ENCODE results near the gene TPM4.
"Not testable (repeated sequence)": the region's sequence is repeated elsewhere in the genome, so short reads cannot be mapped to it uniquely, and the experiment has no call there.

TPM4 gene

DNA sequence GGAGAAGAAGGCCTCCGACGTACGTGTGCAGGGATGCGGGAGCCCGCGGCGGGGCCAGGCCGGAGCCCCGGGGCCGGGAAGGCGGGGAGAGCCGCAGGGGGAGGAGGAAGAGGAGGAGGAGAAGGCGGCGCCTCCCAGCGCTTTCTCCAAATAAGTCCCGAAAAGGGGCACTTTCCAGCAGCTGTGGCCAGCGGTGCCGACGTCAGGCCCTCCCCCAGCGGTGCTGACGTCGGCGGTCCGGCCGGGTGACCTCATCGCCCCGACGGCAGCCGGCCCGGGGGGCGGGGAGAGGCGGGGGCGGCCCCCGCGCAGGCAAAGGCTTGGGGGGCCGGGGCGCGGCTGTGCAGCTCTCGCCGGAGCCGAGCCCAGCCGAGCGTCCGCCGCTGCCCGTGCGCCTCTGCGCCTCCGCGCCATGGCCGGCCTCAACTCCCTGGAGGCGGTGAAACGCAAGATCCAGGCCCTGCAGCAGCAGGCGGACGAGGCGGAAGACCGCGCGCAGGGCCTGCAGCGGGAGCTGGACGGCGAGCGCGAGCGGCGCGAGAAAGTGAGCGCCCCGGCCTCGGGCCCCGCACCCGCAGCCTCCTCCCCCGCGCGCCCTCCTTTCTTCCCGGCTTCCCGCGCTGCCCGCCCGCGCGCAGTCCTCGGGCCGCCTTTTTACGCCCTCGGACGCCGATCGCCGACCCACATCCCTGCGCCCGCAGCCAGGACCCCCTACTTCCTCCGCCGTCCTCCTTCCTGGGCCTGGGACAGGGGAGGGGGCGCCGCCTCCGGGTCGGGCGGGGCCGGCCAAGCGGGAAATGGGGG, at the start of gene TPM4:
Gene TPM4, plus strand, starts transcription at position 342 of the 804 bp plus-strand sequence. Its CDS starts 71 bp downstream, at position 413.
- H3K9me3 Mint-ChIP-seq: no peaks in the 10 kb centered on the region
- no peaks in the 10 kb centered on the region for H3K27me3 Mint-ChIP-seq (ENCODE audit: low read depth)
- H3K4me3 Mint-ChIP-seq: peak within 1 kb of the TSS; percentile 88
- H3K4me1 Mint-ChIP-seq (ENCODE audit: low read depth): peaks cover 63% of the 10 kb centered on the region
- H3K36me3 Mint-ChIP-seq (ENCODE audit: low read depth): peaks cover 34% of the 10 kb centered on the region
- peak within 1 kb of the TSS; percentile 96 for H3K27ac Mint-ChIP-seq

DNA sequence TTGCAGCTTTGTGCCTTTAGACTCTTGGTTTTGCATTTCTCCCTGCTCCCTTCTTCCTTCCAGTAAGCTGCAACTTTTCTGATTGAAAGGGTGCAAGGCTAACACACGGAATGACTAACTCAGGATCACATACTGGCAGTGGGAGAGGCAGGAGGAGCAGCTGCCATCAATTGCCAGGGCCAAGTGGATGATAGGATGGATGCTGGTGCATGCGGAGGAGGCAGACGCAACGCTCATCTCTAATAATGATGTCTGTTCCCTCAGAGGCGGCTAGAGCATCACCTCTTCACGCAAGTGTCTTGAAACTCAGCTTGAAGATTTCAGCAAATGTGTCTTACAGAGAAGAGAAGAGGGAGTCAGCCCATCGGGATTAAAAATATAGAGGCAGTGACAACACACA, 49.5 kb upstream of the TPM4 start:
- no peaks in the 10 kb centered on the region for H3K4me1 Mint-ChIP-seq (ENCODE audit: low read depth)
- H3K27ac Mint-ChIP-seq: no peak overlapping the region
- no peaks in the 10 kb centered on the region for H3K36me3 Mint-ChIP-seq (ENCODE audit: low read depth)

DNA sequence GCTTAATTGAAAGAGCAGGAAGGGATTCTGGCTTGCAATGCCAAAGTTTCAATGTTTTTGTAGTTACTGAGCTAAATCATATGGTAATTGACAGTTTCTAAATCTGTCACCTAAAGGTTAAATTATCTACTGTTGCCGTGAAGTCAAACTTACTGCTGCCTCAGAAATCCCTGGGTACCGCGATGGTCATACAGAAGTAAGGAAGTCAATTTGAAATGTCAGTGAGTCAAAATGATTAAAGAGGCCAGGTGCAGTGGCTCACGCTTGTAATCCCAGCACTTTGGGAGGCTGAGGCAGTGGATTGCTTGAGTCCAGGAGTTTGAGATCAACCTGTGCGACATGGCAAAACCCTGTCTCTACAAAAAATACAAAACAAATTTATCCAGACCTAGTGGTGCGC, 48.8 kb upstream of the TPM4 start:
- Mint-ChIP-seq H3K4me1 (ENCODE audit: low read depth) (no peaks in the 10 kb centered on the region), H3K27ac (no peak overlapping the region), H3K27me3 (ENCODE audit: low read depth) (no peaks in the 10 kb centered on the region), H3K4me3 (no peak overlapping the region), H3K9me3 (no peaks in the 10 kb centered on the region), H3K36me3 (ENCODE audit: low read depth) (no peaks in the 10 kb centered on the region)

More for the DNA sequence above, 49.5 kb upstream of the TPM4 start:
- Mint-ChIP-seq H3K9me3 (no peaks in the 10 kb centered on the region), H3K4me3 (no peak overlapping the region), H3K27me3 (ENCODE audit: low read depth) (no peaks in the 10 kb centered on the region)

DNA sequence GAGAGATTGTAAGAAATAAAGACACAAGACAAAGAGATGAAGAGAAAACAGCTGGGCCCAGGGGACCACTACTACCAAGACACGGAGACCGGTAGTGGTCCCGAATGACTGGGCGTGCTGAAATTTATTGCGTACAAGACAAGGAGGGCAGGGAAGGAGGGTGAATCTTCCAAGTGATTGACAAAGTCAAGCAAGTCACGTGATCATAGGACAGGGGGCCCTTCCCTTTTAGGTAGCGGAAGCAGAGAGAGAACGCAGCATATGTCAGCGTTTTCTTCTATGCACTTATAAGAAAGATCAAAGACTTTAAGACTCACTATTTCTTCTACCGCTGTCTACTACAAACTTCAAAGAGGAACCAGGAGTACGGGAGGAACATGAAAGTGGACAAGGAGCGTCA, 46.1 kb upstream of the TPM4 start:
- H3K36me3 Mint-ChIP-seq (ENCODE audit: low read depth); H3K27ac Mint-ChIP-seq; H3K4me1 Mint-ChIP-seq (ENCODE audit: low read depth); H3K4me3 Mint-ChIP-seq; H3K27me3 Mint-ChIP-seq (ENCODE audit: low read depth); H3K9me3 Mint-ChIP-seq: not testable (repeated sequence)

DNA sequence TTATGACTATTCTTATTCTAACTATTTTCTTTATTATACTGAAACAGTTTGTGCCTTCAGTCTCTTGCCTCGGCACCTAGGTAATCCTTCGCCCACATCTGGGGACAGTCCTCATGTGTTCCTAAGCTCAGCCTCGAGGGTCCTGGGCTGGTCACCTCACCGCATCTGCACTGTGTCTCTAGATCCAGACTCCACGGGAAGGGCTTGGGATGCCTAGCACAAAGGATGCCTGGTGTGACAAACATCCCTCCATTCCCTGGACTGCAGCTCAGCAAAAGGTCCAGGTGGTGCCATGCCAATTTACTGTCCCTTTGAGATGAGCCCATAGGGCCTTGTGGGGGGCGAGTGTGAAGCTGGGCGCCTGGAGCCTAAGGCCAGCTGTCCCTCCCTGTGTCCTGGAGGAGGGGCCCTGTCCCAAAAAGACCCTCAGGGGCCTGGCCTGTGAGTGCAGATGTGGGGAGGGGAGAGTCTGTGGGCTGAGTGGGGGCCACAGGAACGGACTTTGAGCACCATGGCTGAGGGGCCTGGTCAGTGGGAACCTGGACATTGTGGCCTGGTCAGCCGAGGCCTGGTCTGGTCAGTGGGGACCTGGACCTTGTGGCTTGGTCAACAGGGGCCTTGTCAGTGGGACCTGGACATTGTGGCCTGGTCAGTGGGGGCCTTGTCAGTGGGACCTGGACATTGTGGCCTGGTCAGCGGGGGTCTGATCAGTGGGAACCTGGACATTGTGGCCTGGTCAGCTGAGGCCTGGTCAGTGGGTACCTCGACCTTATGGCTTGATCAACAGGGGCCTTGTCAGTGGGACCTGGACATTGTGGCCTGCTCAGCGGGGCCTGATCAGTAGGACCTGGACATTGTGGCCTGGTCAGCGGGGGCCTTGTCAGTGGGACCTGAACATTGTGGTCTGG, 45.1 kb upstream of the TPM4 start:
- H3K9me3 Mint-ChIP-seq: no peaks in the 10 kb centered on the region
- H3K4me1 Mint-ChIP-seq (ENCODE audit: low read depth): no peaks in the 10 kb centered on the region
- no peak overlapping the region for H3K4me3 Mint-ChIP-seq
- no peaks in the 10 kb centered on the region for H3K36me3 Mint-ChIP-seq (ENCODE audit: low read depth)
- H3K27me3 Mint-ChIP-seq (ENCODE audit: low read depth): no peaks in the 10 kb centered on the region
- no peak overlapping the region for H3K27ac Mint-ChIP-seq

DNA sequence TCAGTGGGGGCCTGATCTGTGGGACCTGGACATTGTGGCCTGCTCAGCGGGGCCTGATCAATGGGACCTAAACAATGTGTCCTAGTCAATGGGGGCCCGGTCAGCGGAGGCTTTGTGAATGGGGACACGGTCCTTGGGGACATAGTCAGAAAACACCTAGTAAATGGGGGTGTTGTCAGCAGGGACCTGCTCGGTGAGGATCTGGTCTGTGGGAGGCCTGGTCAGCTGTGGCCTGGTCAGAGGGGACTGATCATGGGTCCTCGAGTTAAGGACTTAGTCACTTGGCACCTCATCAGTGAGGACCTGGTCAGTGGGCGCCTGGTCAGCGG, 44.5 kb upstream of the TPM4 start:
- Mint-ChIP-seq H3K36me3 (ENCODE audit: low read depth) (no peaks in the 10 kb centered on the region), H3K9me3 (no peaks in the 10 kb centered on the region), H3K27ac (no peak overlapping the region), H3K27me3 (ENCODE audit: low read depth) (no peaks in the 10 kb centered on the region), H3K4me3 (no peak overlapping the region), H3K4me1 (ENCODE audit: low read depth) (no peaks in the 10 kb centered on the region)

DNA sequence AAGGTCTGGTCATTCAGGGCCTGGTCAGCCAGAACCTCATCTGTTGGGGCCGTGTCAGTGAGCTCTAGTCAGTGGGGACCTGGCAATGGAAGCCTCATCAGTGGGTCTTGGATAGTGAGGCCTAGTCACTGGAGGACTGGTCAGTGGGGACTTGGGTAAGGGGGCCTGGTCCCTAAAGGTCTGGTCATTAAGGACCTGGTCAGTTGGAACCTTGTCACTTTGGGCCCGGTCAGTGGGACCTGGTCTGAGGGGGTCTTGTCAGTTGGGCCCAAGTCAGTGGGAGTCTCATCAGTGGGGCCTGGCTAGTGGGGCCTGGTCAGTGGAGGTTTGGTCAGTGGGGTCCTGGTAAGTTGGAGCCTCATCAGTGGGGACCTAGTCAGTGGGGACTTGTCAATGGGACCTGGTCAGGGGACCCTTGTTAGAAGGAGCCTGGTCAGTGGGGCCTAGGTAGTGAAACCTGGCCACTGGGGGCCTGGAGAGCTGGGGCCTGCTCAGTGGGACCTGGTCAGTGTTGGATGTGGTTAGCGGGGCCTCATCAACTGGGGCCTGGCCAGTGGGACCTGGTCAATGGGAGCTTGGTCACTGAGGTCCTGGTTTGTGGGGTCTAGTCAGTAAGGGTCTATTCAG, 43.7 kb upstream of the TPM4 start:
- Mint-ChIP-seq H3K27ac (no peak overlapping the region), H3K4me1 (ENCODE audit: low read depth) (no peaks in the 10 kb centered on the region)

DNA sequence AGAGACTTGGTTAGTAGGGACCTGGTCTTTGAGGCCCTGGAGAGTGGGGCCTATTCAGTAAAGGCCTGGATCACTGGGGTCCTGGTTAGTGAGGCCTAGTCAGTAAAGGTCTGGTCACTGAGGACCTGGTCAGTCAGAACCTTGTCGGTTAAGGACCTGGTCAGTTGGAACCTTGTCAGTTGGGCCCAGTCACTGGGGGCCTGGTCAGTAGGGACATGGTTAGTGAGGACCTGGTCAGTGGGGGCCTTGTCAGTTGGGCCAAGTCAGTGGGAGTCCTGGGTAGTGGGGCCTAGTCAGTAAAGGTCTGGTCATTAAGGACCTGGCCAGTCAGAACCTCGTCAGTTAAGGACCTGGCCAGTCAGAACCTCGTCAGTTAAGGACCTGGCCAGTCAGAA, 43.2 kb upstream of the TPM4 start:
- Mint-ChIP-seq H3K4me3 (no peak overlapping the region), H3K27ac (no peak overlapping the region), H3K9me3 (no peaks in the 10 kb centered on the region), H3K4me1 (ENCODE audit: low read depth) (no peaks in the 10 kb centered on the region), H3K36me3 (ENCODE audit: low read depth) (no peaks in the 10 kb centered on the region), H3K27me3 (ENCODE audit: low read depth) (no peaks in the 10 kb centered on the region)

More for the DNA sequence above, 43.7 kb upstream of the TPM4 start:
- Mint-ChIP-seq H3K27me3 (ENCODE audit: low read depth) (no peaks in the 10 kb centered on the region), H3K36me3 (ENCODE audit: low read depth) (no peaks in the 10 kb centered on the region), H3K4me3 (no peak overlapping the region), H3K9me3 (no peaks in the 10 kb centered on the region)

DNA sequence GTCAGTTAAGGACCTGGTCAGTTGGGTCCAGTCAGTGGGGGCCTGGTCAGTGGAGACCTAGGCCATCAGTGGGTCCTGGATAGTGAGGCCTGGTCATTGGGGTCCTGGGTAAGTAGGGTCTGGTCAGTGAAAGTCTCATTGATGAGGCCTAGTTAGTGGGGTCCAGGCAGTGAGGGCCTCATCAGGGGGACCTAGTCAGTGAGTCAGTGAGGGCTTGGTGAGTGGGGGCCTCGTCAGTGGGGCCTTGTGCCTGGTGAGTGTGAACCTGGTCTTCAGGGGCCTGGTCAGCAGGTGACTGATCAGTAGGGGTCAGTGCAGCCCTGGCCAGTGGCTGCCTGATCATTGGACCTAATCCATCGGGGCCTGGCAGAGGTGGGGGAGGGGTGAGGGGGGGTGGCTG, 42.6 kb upstream of the TPM4 start:
- H3K36me3 Mint-ChIP-seq (ENCODE audit: low read depth): no peaks in the 10 kb centered on the region
- H3K27me3 Mint-ChIP-seq (ENCODE audit: low read depth): no peaks in the 10 kb centered on the region

DNA sequence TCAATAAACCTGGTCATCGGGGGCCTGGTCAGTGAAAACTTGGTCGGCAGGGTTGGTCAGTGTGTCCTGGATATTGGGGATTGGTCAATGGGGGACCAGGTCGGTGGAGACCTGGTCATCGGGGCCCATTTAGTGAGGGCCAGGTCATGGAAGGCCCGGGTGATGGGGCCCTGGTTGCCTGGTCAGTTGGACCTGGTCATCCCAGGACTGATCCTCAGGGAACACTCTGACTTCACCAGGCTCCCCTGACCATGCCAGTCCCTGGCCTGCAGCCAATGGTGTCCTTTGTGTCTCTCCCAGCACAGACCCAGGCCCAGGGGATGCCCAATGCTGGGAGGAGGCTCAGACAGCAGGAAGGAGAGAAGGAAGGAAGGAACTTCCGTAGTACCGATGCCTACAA, 42.1 kb upstream of the TPM4 start:
- no peaks in the 10 kb centered on the region for H3K27me3 Mint-ChIP-seq (ENCODE audit: low read depth)
- H3K9me3 Mint-ChIP-seq: no peaks in the 10 kb centered on the region
- no peak overlapping the region for H3K4me3 Mint-ChIP-seq
- H3K4me1 Mint-ChIP-seq (ENCODE audit: low read depth): no peaks in the 10 kb centered on the region
- no peaks in the 10 kb centered on the region for H3K36me3 Mint-ChIP-seq (ENCODE audit: low read depth)
- H3K27ac Mint-ChIP-seq: no peak overlapping the region

More for the DNA sequence above, 42.6 kb upstream of the TPM4 start:
- no peak overlapping the region for H3K27ac Mint-ChIP-seq
- H3K9me3 Mint-ChIP-seq: no peaks in the 10 kb centered on the region
- H3K4me3 Mint-ChIP-seq: no peak overlapping the region
- H3K4me1 Mint-ChIP-seq (ENCODE audit: low read depth): no peaks in the 10 kb centered on the region

DNA sequence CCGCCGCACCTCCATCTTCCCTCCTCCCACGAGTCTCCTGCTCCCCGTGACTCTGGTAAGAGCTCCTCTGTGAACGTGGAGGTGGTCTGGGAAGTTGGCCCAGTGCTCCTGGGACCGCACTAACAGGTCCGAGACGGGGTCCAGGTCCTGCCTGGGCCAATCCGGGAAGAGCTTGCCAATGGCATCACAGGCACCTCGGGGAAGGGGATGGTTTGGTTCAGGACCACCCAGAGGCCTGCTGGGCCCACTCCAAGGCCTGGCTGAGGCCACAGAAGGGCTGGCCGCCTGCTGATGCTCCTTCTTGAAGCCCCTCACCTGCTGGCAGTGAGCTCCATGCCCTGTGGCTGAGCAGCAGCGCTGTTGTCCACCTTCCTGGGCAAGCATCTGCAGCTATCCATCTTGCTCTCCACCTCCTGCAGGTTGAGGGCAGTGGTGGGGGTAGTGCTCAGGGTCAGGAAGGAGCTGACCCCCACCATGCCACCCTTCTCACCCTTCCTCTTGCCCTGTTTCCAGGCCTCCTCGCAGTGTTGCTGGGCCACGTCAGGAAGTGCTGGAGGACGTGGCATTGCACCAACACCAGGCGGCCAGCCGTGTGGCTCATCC, 41.2 kb upstream of the TPM4 start:
- H3K9me3 Mint-ChIP-seq: no peaks in the 10 kb centered on the region
- no peak overlapping the region for H3K4me3 Mint-ChIP-seq
- H3K27ac Mint-ChIP-seq: no peak overlapping the region
- no peaks in the 10 kb centered on the region for H3K27me3 Mint-ChIP-seq (ENCODE audit: low read depth)
- H3K36me3 Mint-ChIP-seq (ENCODE audit: low read depth): no peaks in the 10 kb centered on the region
- H3K4me1 Mint-ChIP-seq (ENCODE audit: low read depth): no peaks in the 10 kb centered on the region

DNA sequence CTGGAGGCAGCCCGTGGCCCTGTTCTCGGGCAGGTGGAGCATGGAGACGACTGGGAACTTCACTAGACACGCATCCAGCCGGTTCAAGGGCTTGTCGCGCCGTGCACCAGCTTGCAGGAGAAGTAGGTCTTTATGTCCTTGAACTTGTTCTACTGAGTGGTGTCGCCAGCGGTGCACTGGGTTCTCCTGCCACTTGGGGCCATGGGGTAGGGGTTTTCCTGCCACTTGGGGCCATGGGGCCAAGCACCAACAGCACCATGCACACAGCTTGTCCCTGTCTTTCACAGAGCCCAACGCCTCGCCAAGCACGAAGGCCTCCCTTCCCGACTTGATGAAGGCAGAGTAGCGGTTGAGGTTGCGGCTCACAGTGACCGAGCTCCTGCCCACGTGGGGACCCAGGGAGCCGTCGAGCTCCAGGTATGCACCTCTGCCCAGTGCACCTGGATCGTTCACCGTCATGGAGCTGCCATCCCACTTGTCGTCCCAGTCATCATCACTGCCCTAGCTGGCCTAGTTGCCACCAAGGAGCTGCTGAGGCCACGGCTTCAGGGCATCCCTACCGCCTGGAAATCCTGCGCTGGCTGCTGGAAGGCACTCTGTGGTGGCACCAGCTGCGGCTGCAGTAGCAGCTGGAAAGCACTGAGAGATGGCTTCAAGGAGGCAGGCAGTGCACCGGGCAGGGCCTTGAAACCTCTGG, 40.5 kb upstream of the TPM4 start:
- H3K27ac Mint-ChIP-seq: no peak overlapping the region
- no peaks in the 10 kb centered on the region for H3K27me3 Mint-ChIP-seq (ENCODE audit: low read depth)
- H3K4me3 Mint-ChIP-seq: no peak overlapping the region
- no peaks in the 10 kb centered on the region for H3K9me3 Mint-ChIP-seq
- no peaks in the 10 kb centered on the region for H3K36me3 Mint-ChIP-seq (ENCODE audit: low read depth)
- H3K4me1 Mint-ChIP-seq (ENCODE audit: low read depth): peaks cover 4% of the 10 kb centered on the region

DNA sequence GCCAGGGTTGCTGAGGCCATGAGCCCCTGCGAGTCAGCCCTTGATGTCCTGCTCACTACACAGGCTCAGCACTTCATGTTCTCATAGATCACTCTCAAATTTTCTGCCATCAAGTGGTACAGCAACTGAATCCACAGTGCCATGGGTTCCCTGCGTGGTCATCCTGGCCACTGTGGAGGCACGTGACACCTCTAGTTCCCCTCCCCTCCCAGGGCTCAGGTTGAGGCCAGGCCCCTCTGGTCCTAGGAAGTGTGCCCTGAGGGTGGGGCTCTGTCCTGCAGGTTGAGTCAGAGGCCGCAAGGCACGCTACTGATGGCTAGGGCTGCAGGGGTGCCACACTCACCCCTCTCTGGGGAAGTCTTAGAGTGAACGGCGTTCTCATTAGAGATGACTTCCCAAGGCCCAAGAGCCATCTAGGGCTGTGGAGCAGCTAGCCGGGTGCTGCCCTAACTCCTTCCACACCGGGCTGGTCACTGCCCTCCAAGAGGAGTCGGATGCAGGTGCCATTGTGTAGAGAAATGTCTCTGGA, 39.8 kb upstream of the TPM4 start:
- Mint-ChIP-seq H3K36me3 (ENCODE audit: low read depth) (no peaks in the 10 kb centered on the region), H3K27me3 (ENCODE audit: low read depth) (no peaks in the 10 kb centered on the region), H3K4me3 (no peak overlapping the region), H3K4me1 (ENCODE audit: low read depth) (peaks cover 4% of the 10 kb centered on the region), H3K9me3 (no peaks in the 10 kb centered on the region), H3K27ac (no peak overlapping the region)

DNA sequence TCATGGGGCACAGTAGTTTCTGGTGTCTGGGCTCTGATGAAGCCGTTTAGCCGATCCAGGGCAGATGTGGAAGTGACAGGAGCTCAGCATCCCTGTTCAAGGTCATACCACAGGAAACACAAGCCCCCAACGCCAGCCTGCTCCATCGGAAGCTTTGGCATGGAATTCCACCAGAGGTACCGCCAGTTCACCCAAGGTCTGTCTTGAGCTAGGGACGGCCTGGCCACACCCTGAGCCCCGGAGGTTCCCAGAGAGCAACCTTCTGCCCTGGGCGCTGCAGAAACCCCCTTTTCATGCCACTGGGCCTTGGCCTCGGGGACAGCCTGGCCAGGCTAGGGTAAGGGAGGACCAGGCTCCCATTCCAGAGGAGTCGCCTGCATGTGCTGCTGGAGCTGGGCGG, 39.4 kb upstream of the TPM4 start:
- Mint-ChIP-seq H3K36me3 (ENCODE audit: low read depth) (no peaks in the 10 kb centered on the region), H3K27ac (no peak overlapping the region), H3K4me1 (ENCODE audit: low read depth) (peaks cover 7% of the 10 kb centered on the region), H3K9me3 (no peaks in the 10 kb centered on the region), H3K27me3 (ENCODE audit: low read depth) (no peaks in the 10 kb centered on the region), H3K4me3 (no peak overlapping the region)

Data from T-helper 1 cell treated with Interleukin-12 subunit alpha and Interleukin-12 subunit beta and Interleukin-4 antibody, amounts not matched to agents 30 μg/mL and 1 μg/mL, for 36 hours (primary cell).